GM08714 (cell line): Measurements from ENCODE around the gene PIPOX.

ENCODE experiments used
- H3K4me3 ChIP-seq: fragments of 200-500 bp; sonication (Bioruptor generic); 2 replicates; pipeline ENCODE4 v1.5.1; 2014; ENCODE audit warnings: mild to moderate bottlenecking, low read length, inconsistent platforms
- ZNF274 ChIP-seq: IDR thresholded peaks from 2 replicates; pipeline ENCODE4 v1.6.1; 2012; ENCODE audit warnings: mild to moderate bottlenecking, low read depth, low read length

Gene PIPOX

DNA sequence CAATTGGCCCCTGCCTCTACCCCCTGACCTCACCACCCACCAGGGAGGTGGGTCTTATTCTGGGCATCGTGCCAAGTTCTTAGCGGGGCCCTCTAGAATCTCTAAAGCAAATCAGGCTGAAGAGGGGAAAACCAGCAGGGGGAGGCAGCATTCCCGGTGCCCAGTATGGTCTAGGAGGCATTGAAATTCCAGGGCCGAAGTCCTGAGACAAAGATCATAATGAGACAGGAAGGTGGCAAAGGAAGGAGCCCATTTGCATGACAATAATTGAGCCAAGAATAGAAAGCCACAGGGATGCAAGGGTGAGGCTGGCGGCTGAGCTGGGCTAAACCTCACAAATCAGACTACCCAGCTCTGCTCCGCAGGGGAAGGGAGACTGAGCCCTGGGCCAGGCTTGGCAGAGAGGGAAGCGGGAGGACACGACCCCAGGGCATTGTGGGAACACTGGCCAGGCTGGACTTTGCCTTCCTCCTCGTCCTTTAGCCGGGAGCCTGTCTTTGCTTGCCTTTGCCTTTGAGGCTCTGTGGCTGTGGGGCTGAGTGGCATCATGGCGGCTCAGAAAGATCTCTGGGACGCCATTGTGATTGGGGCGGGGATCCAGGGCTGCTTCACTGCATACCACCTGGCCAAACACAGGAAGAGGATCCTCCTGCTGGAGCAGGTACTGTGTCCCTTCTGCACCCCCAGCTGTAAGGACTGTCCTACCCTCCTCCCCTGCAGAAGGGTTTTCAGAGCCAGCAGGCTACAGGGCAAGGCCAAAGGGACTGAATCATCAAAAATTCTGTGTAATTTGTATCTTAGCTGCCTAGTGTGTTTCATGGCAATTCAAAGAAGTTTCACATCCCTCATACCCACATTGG is at the start of gene PIPOX:
Gene PIPOX, plus strand, starts transcription at position 463 of the 860 bp plus-strand sequence. Its CDS starts 85 bp downstream, at position 548.
- H3K4me3 ChIP-seq, result no peak within 1 kb of the TSS
- TF ChIP-seq ZNF274, result no peak

DNA sequence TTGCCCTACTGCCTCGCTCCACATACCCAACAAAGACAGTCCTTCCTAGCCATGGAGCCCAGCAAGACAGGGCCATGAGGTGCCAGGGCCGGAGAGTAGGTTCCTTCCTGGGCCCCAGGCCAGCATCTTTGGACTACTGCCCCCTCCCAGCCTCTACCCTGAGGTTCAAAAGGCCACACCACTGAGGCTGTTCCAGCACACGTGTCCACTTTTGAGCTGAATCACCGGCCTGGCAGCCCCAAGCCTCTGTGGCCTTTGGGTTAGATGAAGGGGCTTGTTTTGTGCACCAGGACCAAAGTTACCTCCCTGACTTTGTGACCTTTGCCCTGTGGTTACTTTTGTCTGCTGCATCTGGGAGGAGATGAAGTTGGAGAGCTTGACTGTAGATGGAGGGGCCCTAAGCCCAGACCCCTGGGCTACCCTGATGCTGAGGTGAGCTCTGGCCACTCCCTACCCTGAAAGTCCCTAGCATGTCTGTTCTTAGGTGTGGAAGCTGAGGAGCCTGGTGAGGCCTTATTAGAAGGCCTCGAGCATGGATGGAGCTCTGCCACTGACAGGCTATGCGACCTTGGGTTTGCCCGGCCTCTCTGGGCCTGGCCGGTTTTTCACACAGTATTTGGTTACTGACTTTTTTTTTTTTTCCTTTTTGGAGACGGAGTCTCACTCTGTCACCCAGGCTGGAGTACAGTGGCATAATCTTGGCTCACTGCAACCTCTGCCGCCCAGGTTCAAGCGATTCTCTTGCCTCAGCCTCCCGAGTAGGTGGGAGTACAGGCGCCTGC is 49.1 kb upstream of the PIPOX start:
- no peak overlapping the region for H3K4me3 ChIP-seq
- no peak for TF ChIP-seq ZNF274

- TF ChIP-seq ZNF274, result no peak
- no peak overlapping the region for H3K4me3 ChIP-seq
Observed at GRCh38 chr17:28996554-28997096, 46.3 kb upstream of the PIPOX start.

GRCh38 chr17:28997806-28998205 is 45.1 kb upstream of the PIPOX start:
- TF ChIP-seq ZNF274, result no peak
- H3K4me3 ChIP-seq, result no peak overlapping the region

DNA sequence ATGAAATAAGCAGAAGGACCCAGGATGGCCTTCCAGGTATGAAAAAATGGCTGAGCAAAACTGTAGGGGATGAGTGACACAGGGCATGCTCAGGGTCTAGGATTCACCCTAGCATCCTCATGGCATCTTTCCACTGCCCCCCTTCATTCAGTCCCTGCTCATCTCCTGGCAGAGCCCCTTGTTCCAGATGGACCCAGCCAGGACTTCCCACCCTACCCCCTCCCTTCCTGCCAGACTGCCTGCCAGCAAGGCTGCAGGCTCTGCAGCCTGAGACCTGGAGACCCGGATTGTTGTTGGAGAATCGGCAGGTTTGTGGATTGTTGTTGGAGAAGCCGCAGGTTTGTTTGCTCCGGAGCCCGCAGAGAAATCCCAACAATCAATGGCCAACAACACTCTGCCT is 43.7 kb upstream of the PIPOX start:
- no peak for TF ChIP-seq ZNF274

GRCh38 chr17:29000973-29001372 is 42.0 kb upstream of the PIPOX start:
- no peak for TF ChIP-seq ZNF274

More for the DNA sequence above, 43.7 kb upstream of the PIPOX start:
- H3K4me3 ChIP-seq, result no peak overlapping the region

DNA sequence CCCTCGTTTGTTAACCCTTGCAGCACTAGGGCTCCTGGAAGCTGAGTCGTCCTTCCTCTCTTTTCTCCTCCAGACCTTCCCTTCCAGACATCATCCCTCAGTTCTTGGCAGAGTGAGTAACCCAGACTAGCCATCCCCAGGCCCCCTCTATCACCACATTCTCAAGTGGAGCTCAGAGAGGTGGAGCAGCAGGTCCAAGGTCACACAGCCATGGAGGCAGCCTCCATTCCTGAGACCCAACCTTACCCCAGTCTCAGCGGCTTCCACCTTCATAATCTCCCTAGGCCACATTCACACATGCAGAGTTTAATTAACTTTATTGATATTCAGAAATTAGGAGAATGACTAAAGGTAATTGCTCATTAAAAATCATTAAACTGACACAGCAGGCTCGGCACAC is 40.1 kb upstream of the PIPOX start:
- no peak overlapping the region for H3K4me3 ChIP-seq
- no peak for TF ChIP-seq ZNF274

More at GRCh38 chr17:29000973-29001372, 42.0 kb upstream of the PIPOX start:
- H3K4me3 ChIP-seq, result no peak overlapping the region

GRCh38 chr17:29003289-29003688 is 39.7 kb upstream of the PIPOX start:
- TF ChIP-seq ZNF274, result no peak
- H3K4me3 ChIP-seq, result no peak overlapping the region

DNA sequence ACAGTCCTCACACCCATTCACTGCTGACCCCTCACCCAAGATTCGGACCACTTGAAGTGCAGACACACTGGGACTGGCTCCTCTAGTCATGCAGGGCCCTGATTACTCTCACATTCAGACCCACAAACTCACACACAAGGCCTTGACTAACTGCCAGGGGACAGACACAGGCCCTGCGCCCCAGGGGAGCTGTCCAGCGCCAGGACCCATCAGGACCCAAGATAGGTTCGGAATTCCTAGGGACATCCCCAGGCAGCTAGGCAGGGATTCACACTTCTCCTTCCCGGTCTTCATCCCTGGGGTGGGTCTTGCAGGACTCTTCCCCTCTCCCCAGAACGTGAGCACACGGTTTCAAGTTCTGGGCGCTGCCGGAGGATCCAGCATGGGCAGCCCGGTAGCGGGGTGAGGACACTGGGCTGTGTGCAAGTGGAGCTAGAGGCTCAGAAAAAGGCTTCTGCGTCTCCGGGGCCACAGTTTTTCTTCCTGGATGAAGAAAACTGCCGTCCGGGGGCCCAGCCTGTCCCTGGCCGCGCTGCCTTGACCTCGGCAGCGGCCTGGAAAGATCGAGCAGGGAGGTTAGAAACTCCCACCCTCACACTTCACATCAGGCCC is 38.8 kb upstream of the PIPOX start:
- no peak for TF ChIP-seq ZNF274
- H3K4me3 ChIP-seq, result no peak overlapping the region

DNA sequence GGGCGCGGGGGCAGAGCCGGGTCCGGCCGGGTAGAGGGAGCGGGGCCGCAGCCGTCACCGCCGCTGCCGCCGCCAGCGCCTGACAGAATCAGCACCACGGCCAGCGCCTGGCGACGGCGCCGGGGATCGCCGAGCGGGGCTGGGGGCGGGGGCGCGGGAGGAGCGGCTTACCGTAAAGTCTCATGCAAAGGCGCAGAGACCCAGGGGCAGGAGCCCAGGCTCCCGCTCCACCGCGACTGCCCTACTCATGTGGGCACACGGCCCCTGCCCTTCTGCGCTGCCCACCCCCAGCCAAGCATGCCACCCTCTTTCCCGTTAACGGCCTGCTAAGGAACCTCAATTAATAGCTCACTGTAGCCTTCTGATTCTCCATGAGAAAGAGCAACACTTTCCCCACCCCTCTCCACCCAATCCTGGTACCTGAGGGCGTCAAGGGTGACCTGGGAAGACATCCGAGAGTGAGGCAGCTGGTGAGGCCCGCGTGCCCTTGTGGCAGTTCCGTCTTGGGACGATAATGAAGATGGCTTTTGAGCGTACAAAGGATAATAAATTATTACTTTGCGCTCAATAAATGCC is 36.9 kb upstream of the PIPOX start, which contains the start of gene SEZ6:
Gene SEZ6, minus strand, starts transcription at position 98 of the 576 bp plus-strand sequence. CDS start 164 bp downstream, outside the sequence.
- H3K4me3 ChIP-seq, result no peak within 1 kb of the TSS
- TF ChIP-seq ZNF274, result no peak

- no peak for TF ChIP-seq ZNF274
- H3K4me3 ChIP-seq, result no peak overlapping the region
Observed at GRCh38 chr17:29007456-29007855, 35.5 kb upstream of the PIPOX start.

DNA sequence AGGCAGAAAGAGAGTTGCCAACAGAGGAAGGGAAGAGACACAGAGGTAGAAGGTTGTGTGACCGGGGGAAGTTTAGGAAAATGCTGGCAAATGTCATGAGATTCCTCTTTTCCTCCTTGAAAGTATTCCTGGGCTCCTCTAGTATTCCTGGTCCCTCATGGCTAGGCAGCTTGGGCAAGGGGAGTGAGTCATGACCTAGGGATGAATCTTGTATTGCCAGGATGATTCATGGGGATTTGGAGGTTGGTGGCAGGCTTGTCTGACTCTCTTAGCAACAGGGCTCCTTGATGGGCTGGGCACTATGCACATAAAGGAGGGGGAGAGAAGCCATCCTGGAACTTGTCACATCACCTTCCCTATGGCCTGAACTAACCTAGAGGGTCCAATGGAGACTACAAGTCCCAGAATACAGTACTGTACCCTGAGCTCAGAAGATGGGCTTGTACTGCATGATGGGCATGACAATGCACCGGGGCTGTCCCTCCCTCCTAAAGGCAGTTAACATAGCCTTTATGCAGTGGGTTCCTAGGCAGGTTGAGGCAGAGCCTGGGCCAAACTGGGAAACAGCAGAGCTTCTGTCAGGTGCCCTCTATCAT is 35.0 kb upstream of the PIPOX start:
- no peak overlapping the region for H3K4me3 ChIP-seq
- no peak for TF ChIP-seq ZNF274

- no peak overlapping the region for H3K4me3 ChIP-seq
- TF ChIP-seq ZNF274, result no peak
Observed at GRCh38 chr17:29008591-29008990, 34.4 kb upstream of the PIPOX start.
